NCI-H1092 (cell line): ENCODE measurements around the gene FBXL14.
A peak's percentile ranks its signal among the peaks of the same experiment; 100 is the strongest.
"Not testable (repeated sequence)": the region's sequence is repeated elsewhere in the genome, so short reads cannot be mapped to it uniquely, and the experiment has no call there.

Experiments used
- DNase-seq: peaks from one replicate; lab custom pipeline; 2025; lab: John Stamatoyannopoulos, UW

Gene FBXL14

DNA sequence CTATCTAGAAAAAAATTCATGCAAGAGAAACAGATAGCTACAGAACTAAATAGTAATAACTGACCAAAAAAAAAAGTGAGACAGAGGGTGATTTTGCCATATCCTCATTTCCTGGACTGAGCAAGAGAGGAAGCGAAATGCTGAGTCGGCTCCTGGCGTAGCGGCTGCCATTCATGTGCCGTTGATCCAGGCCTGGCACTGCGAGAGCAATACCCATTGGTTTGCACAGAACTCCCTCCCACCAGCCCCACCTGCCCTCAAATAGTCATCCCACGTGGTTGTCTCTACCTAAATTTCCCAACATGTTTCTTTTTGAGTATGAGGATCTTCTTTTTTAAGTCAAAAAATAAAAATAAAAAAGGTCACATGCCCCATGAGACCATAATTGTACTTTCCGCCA, 25.2 kb upstream of the FBXL14 start:
- DNase-seq, result no peak

DNA sequence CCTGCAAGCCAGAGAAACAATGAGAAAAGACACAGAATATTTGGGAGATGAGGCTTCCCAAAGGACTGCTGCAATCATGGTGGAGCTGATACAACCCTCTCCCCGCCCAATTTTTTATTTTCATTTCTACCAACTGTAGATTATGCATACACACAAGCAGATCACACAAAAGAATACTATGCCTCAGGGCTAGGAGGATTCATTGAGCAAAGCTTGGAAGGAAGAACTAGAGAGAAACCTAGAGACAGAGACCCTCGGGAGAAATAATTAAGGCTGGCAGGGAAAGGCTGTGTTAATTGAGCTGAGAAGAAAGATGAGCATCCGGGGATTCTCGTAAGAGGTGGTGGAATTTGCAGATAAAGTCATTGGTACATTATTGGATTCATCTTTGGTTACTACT, 24.8 kb upstream of the FBXL14 start:
- DNase-seq, result no peak

DNA sequence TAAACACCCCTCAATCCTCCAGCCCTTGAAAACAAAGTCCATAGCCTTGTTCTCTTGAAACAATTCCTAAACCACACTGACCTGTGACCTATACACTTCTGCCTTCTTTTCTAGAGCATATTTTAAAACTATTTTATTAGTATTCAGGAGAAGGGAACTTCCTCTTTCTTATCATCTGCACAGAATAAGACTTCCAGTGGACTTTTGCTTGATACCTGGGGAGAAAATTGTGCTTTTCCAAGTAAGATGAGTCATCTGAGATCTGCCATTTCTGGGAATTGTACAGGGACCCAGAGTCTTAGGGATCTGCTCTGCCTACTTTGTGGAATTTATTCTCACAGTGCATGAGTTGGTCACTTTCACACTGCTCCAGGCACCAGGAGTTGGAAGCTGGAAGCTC, 24.1 kb upstream of the FBXL14 start:
- DNase-seq, result no peak

DNA sequence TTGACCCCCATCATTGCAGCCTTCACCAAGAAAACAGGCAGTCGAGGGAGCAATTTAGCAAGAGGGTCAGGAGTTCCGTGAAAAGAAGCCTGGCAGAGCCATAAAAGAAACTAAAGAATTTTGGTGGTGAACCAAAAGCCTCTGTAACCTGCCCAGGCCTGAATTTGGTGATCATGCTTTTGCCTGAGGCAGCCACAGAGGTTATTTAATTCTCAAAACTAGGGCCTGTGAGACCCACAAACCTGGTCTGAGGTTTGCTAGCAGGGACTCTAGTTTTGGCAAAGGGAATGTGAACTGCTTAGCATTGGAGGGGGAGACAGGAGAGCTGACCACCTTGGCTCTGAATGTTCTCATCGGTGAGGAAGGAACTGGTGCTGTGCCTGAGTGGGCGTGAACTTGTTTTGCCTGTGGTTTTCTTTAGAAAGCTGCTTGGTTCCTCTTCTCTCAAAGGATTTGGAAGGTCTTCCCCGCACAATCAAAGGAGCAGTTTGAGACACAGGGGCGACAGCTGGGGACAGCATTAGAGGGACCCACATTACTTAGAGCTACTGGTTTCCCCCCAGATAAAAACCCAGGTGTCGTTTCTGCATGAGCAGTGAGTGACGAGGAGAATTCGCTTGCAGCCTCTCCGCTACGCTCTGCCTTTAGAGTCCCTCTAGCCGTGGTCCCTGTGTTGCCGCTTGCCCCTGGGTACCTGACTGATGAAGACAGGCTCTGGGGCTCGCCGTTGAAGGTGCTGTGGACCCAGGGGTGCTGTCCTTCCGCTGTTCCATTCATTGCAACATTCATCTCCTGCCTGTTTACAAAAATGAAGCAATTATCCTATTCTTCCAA, 22.1 kb upstream of the FBXL14 start:
- DNase-seq, result no peak

DNA sequence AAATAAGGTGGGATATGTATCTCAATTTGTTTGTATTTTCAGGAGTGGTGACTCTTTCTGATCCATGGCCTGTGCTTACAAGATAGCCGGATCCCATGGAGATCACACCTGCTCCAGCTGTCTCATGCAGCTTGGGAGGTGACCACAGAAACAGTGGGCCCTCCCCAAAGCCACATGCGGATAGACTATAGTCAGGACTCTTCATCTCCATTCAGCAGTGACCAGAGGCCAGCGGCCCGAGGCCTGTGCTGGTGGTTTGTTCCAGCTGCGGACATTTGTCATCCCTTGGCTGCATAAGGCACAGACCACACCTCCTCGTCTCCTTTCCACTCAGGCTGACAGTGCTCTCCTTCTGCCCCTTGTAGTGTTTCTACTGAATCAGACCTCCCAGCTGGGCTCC, 20.0 kb upstream of the FBXL14 start:
- no peak for DNase-seq

DNA sequence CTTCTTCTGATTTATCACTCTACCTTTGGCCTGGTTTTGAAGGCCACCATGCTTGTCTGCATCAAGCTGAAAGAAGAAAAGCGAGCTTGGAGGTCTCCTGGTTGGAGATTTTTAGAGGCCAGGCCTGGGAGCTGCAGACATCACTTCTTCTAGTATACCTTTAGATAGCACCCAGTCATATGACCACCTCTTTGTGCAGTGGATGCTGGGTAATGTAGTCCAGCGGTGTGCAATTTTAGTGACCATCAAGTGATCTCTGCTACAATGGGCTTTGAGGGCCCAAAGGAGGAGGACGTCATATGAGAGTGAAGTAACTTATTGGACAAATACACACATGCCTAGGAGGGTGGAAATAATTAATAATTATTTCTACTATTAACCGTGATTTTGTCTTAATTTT, 19.5 kb upstream of the FBXL14 start:
- no peak for DNase-seq

DNA sequence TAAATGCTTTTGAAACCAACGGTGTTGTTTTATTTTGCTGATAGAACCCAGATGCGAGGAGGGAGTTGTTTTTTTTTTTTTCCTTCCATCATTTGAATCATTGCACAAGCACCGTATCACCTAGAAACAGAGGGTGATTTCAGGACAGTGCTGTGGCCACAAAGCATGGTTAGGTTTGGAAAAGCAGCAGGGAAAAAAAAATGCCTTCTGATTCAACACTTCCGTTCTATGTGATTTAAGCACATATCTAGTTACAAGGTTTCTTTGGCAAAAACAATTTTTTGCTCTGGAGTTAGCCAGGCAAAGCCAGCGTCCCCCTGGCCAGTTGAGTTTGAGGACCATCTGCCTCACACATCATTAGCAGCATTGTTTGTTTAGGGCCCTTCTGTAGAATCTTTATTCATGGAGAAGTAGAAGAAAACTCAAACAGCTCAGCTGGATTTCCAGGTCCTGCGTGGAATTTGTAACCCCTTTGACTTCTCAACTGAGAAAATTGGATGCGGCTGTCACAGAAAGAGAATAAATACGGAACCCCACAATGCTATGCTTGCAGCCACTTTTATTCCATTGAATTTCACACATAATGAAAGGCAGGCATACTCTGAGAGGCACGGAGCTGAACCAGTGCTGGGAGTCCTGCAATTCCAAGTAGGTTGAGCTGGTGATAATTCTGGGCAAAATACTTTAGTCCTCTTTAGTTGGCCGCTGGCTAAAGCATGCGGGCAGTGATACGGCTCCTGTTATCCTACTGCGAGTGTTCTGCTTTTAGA, 17.6 kb upstream of the FBXL14 start:
- peak; percentile 43 for DNase-seq

DNA sequence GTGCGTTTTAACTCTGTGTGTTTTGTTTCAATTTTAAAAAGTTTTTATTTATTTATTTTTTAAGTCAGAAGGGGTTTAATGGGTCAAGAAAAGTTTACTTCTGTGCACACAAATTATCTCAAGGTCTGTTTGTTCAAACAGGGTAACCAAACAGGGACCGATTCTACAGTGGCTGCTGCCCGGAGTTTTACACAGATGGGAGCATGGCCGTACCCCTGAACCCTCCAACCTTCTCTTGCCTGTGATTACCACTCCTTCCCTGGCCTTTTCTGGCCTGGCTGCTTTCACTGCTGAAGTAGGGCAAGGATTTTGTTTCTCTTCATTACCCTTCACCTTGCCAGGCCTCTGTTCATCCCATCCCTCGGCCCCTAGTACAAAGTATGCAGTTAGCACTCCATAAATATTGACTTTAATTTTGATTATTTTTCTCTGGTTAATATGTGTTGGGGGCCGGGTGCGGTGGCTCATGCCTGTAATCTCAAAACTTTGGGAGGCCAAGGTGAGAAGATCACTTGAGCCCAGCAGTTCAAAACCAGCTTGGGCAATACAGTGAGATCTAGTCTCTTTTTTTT, 15.8 kb upstream of the FBXL14 start:
- DNase-seq, result no peak

DNA sequence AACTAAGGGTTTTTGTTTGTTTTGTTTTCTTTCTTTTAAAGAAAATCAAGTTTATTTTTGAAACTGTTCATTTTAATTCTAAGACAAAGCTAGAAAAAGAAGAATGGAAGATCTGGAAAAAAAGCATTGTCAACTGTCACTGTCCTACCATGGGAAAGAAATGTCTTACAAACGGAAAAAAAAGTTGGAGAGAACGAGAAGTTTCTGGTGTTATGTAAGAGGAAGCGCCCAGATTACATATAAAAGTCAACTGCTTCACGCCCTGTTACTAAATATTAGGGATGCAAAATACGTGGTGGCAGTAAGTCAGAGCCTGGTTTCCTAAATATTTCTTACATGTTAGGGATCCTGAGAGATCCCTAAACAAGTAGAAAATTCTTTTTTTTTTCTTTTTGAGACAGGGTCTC, 14.3 kb upstream of the FBXL14 start:
- no peak for DNase-seq

DNA sequence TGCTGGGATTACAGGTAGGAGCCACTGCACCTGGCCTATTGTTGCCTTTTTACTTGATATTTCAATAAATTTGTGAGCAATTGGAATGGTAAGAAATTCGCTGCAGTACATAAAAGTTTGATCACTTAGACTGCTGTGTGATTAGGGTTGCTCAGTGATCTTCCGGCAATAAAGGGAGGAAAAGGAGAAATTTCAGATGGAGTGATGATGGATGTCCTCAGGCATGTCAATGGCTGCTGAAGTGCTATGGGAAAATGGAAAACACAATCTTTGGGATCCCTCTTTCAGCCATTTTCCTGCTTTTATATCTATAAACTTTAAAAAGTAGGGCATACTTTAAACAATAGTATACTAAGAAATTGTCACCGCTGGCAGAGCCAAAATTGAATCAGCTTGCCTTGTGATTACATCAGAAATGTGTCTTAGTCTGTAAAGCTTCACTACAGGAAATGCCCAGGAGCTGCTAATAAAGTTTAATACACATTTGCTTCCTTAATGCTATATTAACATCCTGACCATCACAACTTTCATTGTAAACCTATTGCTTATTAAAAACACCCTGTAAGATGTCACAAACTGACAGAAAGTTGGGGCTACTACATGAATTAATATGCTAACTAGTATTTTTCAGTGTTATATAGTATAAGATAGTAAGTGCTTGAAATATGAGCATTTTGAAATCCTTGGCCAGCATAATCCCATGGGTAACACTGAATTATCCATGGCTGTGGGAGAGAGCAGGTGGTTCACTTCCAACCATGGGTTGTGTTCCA, 13.7 kb upstream of the FBXL14 start:
- no peak for DNase-seq

DNA sequence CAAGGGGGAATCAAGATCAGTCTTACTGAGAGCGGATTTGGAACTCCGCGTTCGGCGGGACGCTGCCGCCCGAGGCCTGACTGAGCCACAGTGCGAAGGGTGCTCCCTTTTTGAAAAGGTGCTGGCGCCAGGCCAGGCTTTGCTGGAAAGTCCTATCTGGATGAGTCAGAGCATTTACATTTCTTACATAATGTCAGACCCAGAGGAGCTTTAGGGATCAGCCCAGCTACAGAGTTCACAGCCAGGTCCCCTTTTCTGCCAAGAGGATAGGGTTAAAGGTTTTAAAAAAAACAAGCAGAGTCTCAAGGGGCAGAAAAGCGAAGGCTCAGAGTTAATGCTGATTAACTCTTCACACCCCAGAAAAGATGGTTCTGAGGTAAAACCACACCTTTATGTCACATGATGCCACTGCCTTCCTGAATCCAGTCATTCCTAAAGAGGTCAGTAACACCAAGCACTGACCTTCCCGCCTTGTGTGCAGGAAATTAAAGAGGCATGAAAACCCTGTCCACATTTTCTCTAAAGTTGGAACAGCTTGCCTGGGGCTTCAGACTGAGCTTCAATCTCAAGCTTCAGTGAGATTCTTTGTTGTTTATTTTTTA, 11.7 kb upstream of the FBXL14 start:
- peak; percentile 14 for DNase-seq

DNA sequence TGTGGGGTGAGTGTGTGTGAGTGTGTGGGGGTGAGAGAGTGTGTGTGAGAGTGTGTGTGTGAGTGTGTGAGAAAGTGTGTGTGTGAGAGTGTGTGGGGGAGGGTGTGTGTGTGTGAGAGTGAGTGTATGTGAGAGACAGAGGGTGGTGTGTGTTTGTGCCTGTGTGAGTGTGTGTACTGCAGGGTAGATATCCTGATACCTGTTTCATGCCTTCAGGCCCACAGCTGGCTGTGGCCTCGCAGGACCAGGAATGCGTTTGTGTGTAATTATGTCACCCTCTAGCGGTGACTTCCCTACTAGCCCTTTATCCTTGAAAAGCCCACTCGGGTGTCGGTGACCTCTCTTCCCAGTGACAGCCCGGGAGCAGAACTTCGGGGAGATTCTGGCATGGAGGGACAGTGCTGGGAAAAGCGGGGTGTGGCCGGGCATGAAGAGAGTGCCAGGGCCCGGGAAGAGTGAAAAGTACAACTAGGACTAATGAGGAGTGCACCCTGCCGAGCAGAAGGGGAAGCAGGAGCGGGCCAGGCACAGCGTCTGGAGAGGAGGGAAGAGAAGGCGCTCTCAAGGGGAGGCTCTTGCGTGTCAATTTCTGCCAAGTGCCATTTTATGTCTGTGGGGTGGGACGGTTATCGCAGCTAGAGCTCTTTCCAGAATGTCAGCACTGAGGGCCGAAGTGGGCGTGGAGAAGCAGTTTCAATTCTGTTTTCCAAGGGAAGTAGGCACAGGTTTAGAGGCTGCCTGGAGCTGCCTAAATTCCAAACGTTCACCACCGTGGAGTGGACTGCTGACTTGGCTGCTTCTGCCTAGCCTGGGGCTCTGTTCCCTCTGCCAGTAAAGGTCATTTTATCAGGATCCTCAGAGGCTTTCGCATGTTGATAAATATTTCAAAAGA, 11.0 kb upstream of the FBXL14 start:
- DNase-seq, result peak; percentile 86

DNA sequence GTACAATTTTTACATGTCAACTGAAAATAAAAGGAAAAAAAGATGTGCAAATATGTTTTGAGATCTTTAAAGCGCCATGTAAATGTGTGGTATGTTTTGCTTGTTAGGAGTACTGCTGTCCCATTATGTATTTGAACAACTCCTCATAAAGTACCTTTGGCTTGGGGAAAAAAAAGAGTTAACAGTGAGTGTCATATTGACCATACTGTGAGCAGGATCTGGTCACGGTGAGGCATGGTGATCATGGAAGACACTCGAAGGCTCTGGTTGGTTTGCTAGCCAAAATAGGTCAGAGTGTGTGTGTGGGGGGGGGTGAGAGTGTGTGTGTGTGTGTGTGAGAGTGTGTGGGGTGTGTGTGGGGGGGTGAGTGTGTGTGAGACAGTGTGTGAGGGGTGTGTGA, 10.1 kb upstream of the FBXL14 start:
- DNase-seq, result no peak

DNA sequence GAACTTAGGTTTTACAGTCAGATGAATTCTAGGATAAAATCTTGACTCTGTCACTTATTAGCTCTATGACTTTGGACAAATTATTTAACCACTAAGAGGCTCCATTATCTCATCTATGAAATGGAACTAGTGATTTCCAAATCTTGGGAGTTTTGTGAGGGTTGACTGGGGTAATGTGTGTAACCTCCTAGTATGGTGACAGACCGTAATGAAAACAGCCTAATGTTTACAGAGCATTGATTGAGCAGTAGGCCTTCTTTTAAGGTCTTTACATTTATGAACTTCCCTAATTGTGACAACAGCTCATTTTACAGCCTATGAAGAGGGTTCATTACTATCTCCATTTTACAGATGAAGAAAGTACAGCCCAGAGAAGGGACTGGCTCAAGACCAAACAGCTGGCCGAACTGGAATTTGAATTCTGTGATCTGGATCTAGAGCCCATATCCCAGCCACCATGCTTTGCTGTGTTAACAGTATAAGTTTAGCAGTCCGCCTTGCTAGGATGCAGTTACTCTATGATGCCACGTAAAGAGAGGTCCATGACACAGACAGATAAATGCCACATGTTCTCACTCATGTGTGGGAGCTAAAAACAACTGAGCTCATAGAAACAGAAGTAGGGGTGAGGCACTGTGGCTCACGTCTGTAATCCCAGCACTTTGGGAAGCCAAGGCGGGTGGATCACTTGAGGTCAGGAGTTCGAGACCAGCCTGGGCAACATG, 9.1 kb upstream of the FBXL14 start:
- no peak for DNase-seq

DNA sequence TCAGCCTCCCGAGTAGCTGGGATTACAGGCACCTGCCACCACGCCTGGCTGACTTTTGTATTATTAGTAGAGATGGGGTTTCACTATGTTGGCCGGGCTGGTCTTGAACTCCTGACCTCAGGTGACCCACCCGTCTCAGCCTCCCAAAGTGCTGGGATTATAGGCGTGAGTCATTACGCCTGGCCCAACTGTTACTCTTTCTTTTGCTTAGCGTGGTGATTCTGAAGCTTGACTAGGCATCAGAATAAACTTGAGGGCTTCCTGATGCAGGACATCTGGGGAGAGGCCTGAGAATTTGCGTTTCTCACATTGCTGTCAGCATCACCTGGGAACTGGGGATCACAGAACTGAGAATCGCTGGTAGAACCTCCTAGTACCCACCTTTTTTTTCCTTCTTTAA, 8.3 kb upstream of the FBXL14 start:
- DNase-seq, result not testable (repeated sequence)

DNA sequence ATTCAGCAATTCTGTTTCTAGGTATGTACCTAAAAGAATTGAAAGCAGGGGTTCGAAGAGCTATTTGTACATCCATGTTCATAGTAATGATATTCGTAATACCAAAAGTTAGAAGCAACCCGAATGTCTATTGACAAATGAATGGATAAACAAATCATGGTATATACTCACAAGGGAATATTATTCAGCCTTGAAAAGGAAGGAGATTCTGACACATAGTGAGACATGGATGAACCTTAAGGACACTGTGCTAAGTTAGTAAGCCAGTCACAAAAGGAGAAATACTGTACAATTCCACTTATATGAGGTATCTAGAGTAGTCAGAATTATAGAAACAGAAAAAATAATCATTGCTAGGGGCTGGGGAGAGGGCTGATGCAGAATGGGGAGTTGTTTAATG, 4.4 kb upstream of the FBXL14 start:
- no peak for DNase-seq

DNA sequence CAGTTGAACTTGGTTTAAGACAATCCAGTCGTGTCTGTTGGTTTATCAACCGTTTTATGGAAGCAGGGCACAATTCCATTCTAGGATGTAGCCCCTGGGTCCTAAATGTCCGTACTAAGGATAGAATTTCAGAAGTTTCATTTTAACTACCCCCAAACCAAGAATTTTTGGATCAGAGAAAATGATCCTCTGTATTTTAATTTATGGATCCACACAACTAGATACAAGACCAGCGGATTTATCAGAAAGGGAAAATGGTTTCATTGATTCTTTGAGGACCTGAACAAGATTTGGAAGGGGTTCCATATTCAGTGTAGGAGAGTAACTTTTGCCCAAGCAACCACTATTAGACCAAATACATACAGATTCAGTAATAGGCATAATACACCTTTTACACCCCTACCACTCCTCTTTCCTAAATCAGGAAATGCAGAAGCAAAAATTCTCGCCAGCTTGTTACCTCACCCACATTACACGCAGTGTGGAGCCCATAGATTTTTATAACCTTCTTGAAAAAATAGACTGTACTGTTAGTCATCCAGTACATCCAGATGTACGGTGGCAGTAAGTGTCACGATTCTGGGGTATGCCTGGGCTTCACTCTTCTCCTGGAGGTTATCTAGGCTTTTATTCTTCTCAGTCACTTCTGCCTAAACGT, 1.4 kb upstream of the FBXL14 start:
- DNase-seq, result no peak

DNA sequence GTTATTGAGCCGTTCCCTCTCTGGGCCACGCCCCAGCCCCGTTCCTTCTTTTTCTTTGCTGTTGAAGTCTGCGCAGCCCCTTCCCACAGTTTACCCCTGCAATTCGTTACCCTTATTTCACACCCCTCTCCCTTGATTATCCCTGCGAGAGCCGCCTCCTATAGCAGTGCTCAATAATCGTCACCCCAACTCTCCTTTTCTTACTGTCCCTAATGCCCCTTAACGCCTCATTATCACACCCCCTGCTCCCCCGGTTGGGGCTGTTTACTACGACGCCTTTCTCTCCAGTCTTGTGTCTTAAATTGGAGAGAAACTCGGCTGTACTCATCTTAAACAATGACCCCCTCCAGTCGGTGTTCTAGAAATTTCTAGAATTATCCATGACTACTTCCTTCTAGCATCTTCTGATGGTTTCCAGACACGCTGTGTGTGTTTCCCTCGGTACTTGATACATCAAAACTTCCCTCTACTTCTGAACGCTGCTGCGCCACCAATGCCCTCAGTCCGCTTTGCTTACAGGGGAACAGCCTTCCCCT, 713 bp upstream of the FBXL14 start:
- no peak for DNase-seq

DNA sequence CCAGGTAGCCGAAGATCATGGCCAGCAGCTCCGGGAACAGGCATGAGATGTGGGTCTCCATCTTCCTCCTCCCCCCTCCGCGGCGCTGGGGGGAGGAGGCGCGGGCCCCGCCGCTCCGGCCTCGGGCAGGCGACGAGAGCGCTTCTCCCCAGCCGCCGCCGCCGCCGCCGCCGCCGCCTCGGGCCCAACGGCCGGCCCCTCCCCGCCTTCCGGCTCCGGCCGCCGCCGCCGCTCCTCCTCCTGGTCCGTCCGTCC, 448 bp downstream of the FBXL14 start:
- peak; percentile 39 for DNase-seq
